Prostate gland (tissue), 2 donors: Measurements from ENCODE around the gene CYREN.

Experiments
- POLR2A ChIP-seq: fragments of 450-650 bp; IDR thresholded peaks from one replicate; pipeline ENCODE4 v1.6.1; 2016; ENCODE audit warnings: antibody characterized with exemption, mild to moderate bottlenecking
- POLR2AphosphoS5 ChIP-seq: sonication (generic); formaldehyde crosslinking; IDR thresholded peaks from one replicate; pipeline ENCODE4 v1.6.1; 2017; ENCODE audit warnings: antibody characterized with exemption
- TF ChIP-seq, protein P1 (sequence below), 4 experiments: fragments of 200-600 bp in 2 of 4; fragments of 450-650 bp in 2 of 4; sonication (generic) in 2 of 4; IDR thresholded peaks; 1 replicate in 3 of 4; 2 replicates in 1 of 4; pipeline ENCODE4 v1.5.1; 2016 to 2019; ENCODE audit warnings: antibody characterized with exemption in 4 of 4, mild to moderate bottlenecking in 2 of 4, moderate library complexity in 2 of 4

DNA sequence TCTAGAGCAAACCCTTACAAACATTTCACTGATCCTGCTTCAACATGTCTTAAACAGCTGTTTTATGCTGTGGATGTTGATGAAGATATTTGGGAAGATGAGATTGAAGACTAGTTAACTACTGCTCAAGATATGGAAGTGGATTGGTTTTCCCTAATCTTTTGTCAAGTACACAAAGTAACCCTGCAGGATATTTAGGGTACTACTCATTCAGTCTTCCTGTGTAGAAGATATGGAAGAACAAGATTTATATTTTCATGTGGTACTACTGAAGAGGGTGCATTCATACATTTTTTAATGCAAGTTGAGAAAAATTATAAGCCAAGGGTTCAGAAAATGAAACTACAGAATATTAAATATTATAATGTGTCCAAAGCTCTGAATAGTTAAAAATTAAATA, 40.9 kb downstream of the CYREN start:
- TF ChIP-seq, protein P1, sequence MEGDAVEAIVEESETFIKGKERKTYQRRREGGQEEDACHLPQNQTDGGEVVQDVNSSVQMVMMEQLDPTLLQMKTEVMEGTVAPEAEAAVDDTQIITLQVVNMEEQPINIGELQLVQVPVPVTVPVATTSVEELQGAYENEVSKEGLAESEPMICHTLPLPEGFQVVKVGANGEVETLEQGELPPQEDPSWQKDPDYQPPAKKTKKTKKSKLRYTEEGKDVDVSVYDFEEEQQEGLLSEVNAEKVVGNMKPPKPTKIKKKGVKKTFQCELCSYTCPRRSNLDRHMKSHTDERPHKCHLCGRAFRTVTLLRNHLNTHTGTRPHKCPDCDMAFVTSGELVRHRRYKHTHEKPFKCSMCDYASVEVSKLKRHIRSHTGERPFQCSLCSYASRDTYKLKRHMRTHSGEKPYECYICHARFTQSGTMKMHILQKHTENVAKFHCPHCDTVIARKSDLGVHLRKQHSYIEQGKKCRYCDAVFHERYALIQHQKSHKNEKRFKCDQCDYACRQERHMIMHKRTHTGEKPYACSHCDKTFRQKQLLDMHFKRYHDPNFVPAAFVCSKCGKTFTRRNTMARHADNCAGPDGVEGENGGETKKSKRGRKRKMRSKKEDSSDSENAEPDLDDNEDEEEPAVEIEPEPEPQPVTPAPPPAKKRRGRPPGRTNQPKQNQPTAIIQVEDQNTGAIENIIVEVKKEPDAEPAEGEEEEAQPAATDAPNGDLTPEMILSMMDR (IDR thresholded peaks at IDR 0.05) = no peak
- TF ChIP-seq POLR2A = no peak
- TF ChIP-seq POLR2AphosphoS5 = no peak
